IPS-20b (cell line): Measurements from ENCODE around the gene TMEM123.

ENCODE experiments used
- H3K27ac ChIP-seq: one replicate; pipeline ENCODE4 v1.5.1; 2013; ENCODE audit warnings: low read length
- H3K27me3 ChIP-seq: 2 replicates; pipeline ENCODE4 v1.6.1; 2013; ENCODE audit warnings: mild to moderate bottlenecking, low read length, inconsistent platforms; ENCODE audit not compliant: insufficient read depth
- H3K36me3 ChIP-seq: 2 replicates; pipeline ENCODE4 v1.6.1; 2013; ENCODE audit warnings: low read depth, mild to moderate bottlenecking, inconsistent platforms, low read length, moderate library complexity; ENCODE audit not compliant: insufficient read depth
- H3K4me1 ChIP-seq: 2 replicates; pipeline ENCODE4 v1.6.1; 2013; ENCODE audit warnings: mild to moderate bottlenecking, control low read depth, inconsistent platforms, low read length, moderate library complexity; ENCODE audit not compliant: insufficient read depth
- H3K4me3 ChIP-seq: 2 replicates; pipeline ENCODE4 v1.5.1; 2013; ENCODE audit warnings: mild to moderate bottlenecking, low read length, inconsistent platforms
- H3K9ac ChIP-seq: 2 replicates; pipeline ENCODE4 v1.6.1; 2013; ENCODE audit warnings: low read depth, mild to moderate bottlenecking, inconsistent platforms, low read length, moderate library complexity
- H3K9me3 ChIP-seq: 2 replicates; pipeline ENCODE4 v1.6.1; 2013; ENCODE audit warnings: mild to moderate bottlenecking, low read depth, low read length, inconsistent platforms; ENCODE audit not compliant: insufficient read depth

Gene TMEM123

GRCh38 chr11:102419181-102419580 lies 33.4 kb downstream of the TMEM123 start:
- H3K4me1 ChIP-seq, result no peaks in the 10 kb centered on the region
- H3K36me3 ChIP-seq, result no peaks in the 10 kb centered on the region
- no peak overlapping the region for H3K4me3 ChIP-seq
- peaks cover 8% of the 10 kb centered on the region; the same call in 1 of the 2 replicates for H3K9me3 ChIP-seq
- no peak overlapping the region for H3K9ac ChIP-seq
- H3K27ac ChIP-seq, result no peak overlapping the region
- no peaks in the 10 kb centered on the region for H3K27me3 ChIP-seq

GRCh38 chr11:102416976-102417375 lies 35.6 kb downstream of the TMEM123 start:
- Histone ChIP-seq H3K9me3 (peaks cover 8% of the 10 kb centered on the region; the same call in 1 of the 2 replicates), H3K27ac (no peak overlapping the region), H3K36me3 (no peaks in the 10 kb centered on the region), H3K27me3 (no peaks in the 10 kb centered on the region), H3K4me1 (no peaks in the 10 kb centered on the region), H3K9ac (no peak overlapping the region), H3K4me3 (no peak overlapping the region)

GRCh38 chr11:102415304-102415916 lies 37.2 kb downstream of the TMEM123 start:
- no peaks in the 10 kb centered on the region for H3K36me3 ChIP-seq
- no peak overlapping the region for H3K4me3 ChIP-seq
- H3K27me3 ChIP-seq, result no peaks in the 10 kb centered on the region
- H3K9ac ChIP-seq, result no peak overlapping the region
- H3K9me3 ChIP-seq, result peaks cover 8% of the 10 kb centered on the region; the same call in 1 of the 2 replicates
- H3K27ac ChIP-seq, result no peak overlapping the region
- H3K4me1 ChIP-seq, result no peaks in the 10 kb centered on the region

GRCh38 chr11:102414559-102414958 lies 38.0 kb downstream of the TMEM123 start:
- Histone ChIP-seq H3K27me3 (no peaks in the 10 kb centered on the region), H3K9ac (no peak overlapping the region), H3K4me1 (no peaks in the 10 kb centered on the region), H3K36me3 (no peaks in the 10 kb centered on the region), H3K9me3 (peaks cover 8% of the 10 kb centered on the region; the same call in 1 of the 2 replicates), H3K4me3 (no peak overlapping the region), H3K27ac (no peak overlapping the region)

GRCh38 chr11:102413497-102413896 lies 39.1 kb downstream of the TMEM123 start:
- H3K4me3 ChIP-seq, result no peak overlapping the region
- no peaks in the 10 kb centered on the region for H3K36me3 ChIP-seq
- no peaks in the 10 kb centered on the region for H3K27me3 ChIP-seq
- H3K9me3 ChIP-seq, result peaks cover 8% of the 10 kb centered on the region; the same call in 1 of the 2 replicates
- H3K9ac ChIP-seq, result no peak overlapping the region
- H3K27ac ChIP-seq, result no peak overlapping the region
- no peaks in the 10 kb centered on the region for H3K4me1 ChIP-seq

GRCh38 chr11:102411142-102411541 lies 41.4 kb downstream of the TMEM123 start:
- Histone ChIP-seq H3K9me3 (no peaks in the 10 kb centered on the region), H3K36me3 (no peaks in the 10 kb centered on the region), H3K9ac (no peak overlapping the region), H3K27me3 (no peaks in the 10 kb centered on the region), H3K27ac (no peak overlapping the region), H3K4me3 (no peak overlapping the region), H3K4me1 (no peaks in the 10 kb centered on the region)

- Histone ChIP-seq H3K4me1 (no peaks in the 10 kb centered on the region), H3K27me3 (no peaks in the 10 kb centered on the region), H3K9me3 (no peaks in the 10 kb centered on the region), H3K4me3 (no peak overlapping the region), H3K9ac (no peak overlapping the region), H3K36me3 (no peaks in the 10 kb centered on the region; the same call in 1 of the 2 replicates), H3K27ac (no peak overlapping the region)
These were observed 42.2 kb downstream of the TMEM123 start for GRCh38 chr11:102410382-102410784.

- Histone ChIP-seq H3K4me3 (no peak overlapping the region), H3K9me3 (no peaks in the 10 kb centered on the region), H3K4me1 (no peaks in the 10 kb centered on the region), H3K36me3 (peaks cover 3% of the 10 kb centered on the region; the same call in 1 of the 2 replicates), H3K9ac (no peak overlapping the region), H3K27ac (no peak overlapping the region), H3K27me3 (no peaks in the 10 kb centered on the region)
These were observed 44.2 kb downstream of the TMEM123 start for GRCh38 chr11:102408339-102408738.

- Histone ChIP-seq H3K36me3 (peaks cover 6% of the 10 kb centered on the region; the same call in 1 of the 2 replicates), H3K9me3 (no peaks in the 10 kb centered on the region), H3K27me3 (no peaks in the 10 kb centered on the region), H3K4me3 (no peak overlapping the region), H3K27ac (no peak overlapping the region), H3K4me1 (no peaks in the 10 kb centered on the region), H3K9ac (no peak overlapping the region)
These were observed 44.7 kb downstream of the TMEM123 start for GRCh38 chr11:102407901-102408300.

- H3K4me1 ChIP-seq, result no peaks in the 10 kb centered on the region
- H3K9me3 ChIP-seq, result no peaks in the 10 kb centered on the region
- H3K27me3 ChIP-seq, result no peaks in the 10 kb centered on the region
- H3K36me3 ChIP-seq, result peaks cover 16% of the 10 kb centered on the region
- H3K27ac ChIP-seq, result no peak overlapping the region
- H3K4me3 ChIP-seq, result no peak overlapping the region
- no peak overlapping the region; the same call in 1 of the 2 replicates for H3K9ac ChIP-seq
These were observed 46.5 kb downstream of the TMEM123 start for GRCh38 chr11:102406099-102406498.

- Histone ChIP-seq H3K27me3 (no peaks in the 10 kb centered on the region), H3K4me3 (no peak overlapping the region), H3K9me3 (no peaks in the 10 kb centered on the region), H3K36me3 (peaks cover 22% of the 10 kb centered on the region), H3K4me1 (no peaks in the 10 kb centered on the region), H3K9ac (no peak overlapping the region), H3K27ac (no peak overlapping the region)
These were observed 47.1 kb downstream of the TMEM123 start for GRCh38 chr11:102405501-102405900.

GRCh38 chr11:102402548-102402947 lies 50.0 kb downstream of the TMEM123 start:
- no peak overlapping the region for H3K9ac ChIP-seq
- H3K27ac ChIP-seq, result no peak overlapping the region
- no peaks in the 10 kb centered on the region for H3K9me3 ChIP-seq
- H3K4me3 ChIP-seq, result no peak overlapping the region
- peaks cover 43% of the 10 kb centered on the region for H3K36me3 ChIP-seq
- no peaks in the 10 kb centered on the region for H3K27me3 ChIP-seq
- H3K4me1 ChIP-seq, result no peaks in the 10 kb centered on the region
